Peyer's patch (tissue), 4 donors: ENCODE measurements around the gene AGAP1.

ENCODE experiments used
- POLR2A ChIP-seq, 2 donors: fragments of 450-650 bp; IDR thresholded peaks; one replicate each; pipeline ENCODE4 v1.5.1; 2017; ENCODE audit warnings: antibody characterized with exemption in 2 of 2, mild to moderate bottlenecking in 2 of 2, moderate library complexity in 2 of 2
- TF ChIP-seq, protein P1 (sequence below), 6 experiments: fragments of 450-650 bp in 4 of 6; fragments of 200-600 bp in 2 of 6; sonication (generic) in 1 of 6; IDR thresholded peaks; one replicate each; pipeline ENCODE4 v1.5.1; 2017 to 2019; ENCODE audit warnings: antibody characterized with exemption in 6 of 6, mild to moderate bottlenecking in 3 of 6, moderate library complexity in 1 of 6

DNA sequence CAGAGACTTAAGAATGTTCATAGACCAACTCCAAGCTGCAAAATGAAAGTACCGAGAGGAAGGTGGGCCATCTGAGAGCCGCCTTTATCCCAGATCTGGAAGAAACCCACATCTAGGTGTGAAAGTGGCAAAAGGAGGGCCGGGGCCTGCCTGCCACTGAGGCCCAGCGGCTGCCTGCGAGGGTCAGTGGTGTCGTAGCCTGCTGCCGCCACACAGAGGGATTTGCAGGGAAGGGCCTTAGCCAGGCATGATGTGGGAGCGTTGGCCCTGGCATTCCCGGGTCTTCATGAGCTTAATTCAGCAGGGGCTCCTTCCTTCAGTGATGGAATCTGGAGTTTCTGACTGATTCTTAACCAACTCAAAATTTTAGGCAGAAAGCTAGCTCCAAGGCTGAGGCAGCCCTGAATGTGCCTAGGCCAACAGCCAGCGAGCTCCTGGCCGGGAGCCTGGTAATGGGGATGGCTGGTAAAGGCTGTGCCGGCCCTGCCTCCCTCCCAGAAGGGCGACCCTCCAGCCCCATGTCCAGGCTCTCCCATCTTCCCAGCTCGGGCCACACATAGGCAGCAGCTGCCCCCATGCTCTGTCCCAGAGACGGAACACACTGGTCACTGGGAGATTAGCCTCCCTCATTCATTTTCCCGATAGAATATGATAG, 230.1 kb downstream of the AGAP1 start:
- TF ChIP-seq, protein P1, sequence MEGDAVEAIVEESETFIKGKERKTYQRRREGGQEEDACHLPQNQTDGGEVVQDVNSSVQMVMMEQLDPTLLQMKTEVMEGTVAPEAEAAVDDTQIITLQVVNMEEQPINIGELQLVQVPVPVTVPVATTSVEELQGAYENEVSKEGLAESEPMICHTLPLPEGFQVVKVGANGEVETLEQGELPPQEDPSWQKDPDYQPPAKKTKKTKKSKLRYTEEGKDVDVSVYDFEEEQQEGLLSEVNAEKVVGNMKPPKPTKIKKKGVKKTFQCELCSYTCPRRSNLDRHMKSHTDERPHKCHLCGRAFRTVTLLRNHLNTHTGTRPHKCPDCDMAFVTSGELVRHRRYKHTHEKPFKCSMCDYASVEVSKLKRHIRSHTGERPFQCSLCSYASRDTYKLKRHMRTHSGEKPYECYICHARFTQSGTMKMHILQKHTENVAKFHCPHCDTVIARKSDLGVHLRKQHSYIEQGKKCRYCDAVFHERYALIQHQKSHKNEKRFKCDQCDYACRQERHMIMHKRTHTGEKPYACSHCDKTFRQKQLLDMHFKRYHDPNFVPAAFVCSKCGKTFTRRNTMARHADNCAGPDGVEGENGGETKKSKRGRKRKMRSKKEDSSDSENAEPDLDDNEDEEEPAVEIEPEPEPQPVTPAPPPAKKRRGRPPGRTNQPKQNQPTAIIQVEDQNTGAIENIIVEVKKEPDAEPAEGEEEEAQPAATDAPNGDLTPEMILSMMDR (IDR thresholded peaks at IDR 0.05), result no peak
- TF ChIP-seq POLR2A (IDR thresholded peaks at IDR 0.05), result no peak
